Muscle layer of duodenum (tissue), 2 donors: ENCODE data around the gene WDR5.

Experiments
- H3K27ac ChIP-seq: one replicate; pipeline ENCODE4 v1.7.0; 2013; ENCODE audit warnings: mild to moderate bottlenecking, low read length
- H3K27me3 ChIP-seq: one replicate; pipeline ENCODE4 v1.7.0; 2013; ENCODE audit warnings: low read depth, mild to moderate bottlenecking, control low read depth, low read length
- H3K36me3 ChIP-seq, 2 donors: one replicate each; pipeline ENCODE4 v1.7.0; 2013; ENCODE audit warnings: low read length in 2 of 2, control low read depth in 1 of 2, mild to moderate bottlenecking in 1 of 2; ENCODE audit not compliant: insufficient read depth in 2 of 2, control insufficient read depth in 1 of 2
- H3K4me1 ChIP-seq, 2 donors: one replicate each; pipeline ENCODE4 v1.7.0; 2013; ENCODE audit warnings: low read length in 2 of 2, mild to moderate bottlenecking in 2 of 2, control low read depth in 1 of 2, moderate library complexity in 1 of 2; ENCODE audit not compliant: insufficient read depth in 2 of 2, control insufficient read depth in 1 of 2
- H3K4me3 ChIP-seq, 2 donors: one replicate each; pipeline ENCODE4 v1.7.0; 2013; ENCODE audit warnings: low read length in 2 of 2, low read depth in 1 of 2, mild to moderate bottlenecking in 1 of 2
- H3K9me3 ChIP-seq, 2 donors: one replicate each; pipeline ENCODE4 v1.7.0; 2013; ENCODE audit warnings: low read length in 2 of 2, control low read depth in 1 of 2, mild to moderate bottlenecking in 1 of 2; ENCODE audit not compliant: control insufficient read depth in 1 of 2
- donor health status: healthy.

Gene WDR5

GRCh38 chr9:134152488-134152887, 16.6 kb downstream of the WDR5 start:
- Histone ChIP-seq H3K27me3 (no peaks in the 10 kb centered on the region), H3K36me3 (peaks cover 64 to 89% of the 10 kb centered on the region in 2 donors), H3K4me1 (no peaks in the 10 kb centered on the region), H3K27ac (no peak overlapping the region), H3K9me3 (no peaks in the 10 kb centered on the region), H3K4me3 (no peak overlapping the region)

DNA sequence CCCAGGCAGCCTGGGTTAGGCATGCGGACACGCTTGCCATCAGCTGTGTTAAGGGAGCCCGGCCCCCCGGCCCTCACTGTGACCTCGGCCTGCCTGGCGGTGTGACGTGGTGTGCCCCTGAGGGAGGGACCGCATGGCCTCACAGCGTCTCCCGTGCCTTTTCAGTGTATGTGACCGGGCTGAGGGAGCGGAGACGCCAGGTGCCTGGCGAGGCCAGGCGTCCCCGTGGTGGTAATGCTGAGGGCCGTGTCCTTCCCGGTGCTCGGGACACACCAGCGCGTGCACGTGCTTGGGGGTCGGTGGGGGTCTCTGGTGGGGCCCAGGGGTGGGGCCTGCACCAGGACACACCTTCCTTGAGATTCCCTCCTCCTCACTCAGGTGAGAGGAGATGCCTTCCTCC, 17.6 kb downstream of the WDR5 start:
- no peak overlapping the region for H3K27ac ChIP-seq
- H3K4me1 ChIP-seq = no peaks in the 10 kb centered on the region
- H3K36me3 ChIP-seq = peaks cover 70 to 94% of the 10 kb centered on the region in 2 donors
- H3K4me3 ChIP-seq = no peak overlapping the region
- no peaks in the 10 kb centered on the region for H3K27me3 ChIP-seq
- no peaks in the 10 kb centered on the region for H3K9me3 ChIP-seq

GRCh38 chr9:134154262-134154701, 18.4 kb downstream of the WDR5 start:
- H3K27ac ChIP-seq = no peak overlapping the region
- H3K9me3 ChIP-seq = no peaks in the 10 kb centered on the region
- no peaks in the 10 kb centered on the region for H3K4me1 ChIP-seq
- H3K4me3 ChIP-seq = no peak overlapping the region
- peaks cover 63 to 94% of the 10 kb centered on the region in 2 donors for H3K36me3 ChIP-seq
- H3K27me3 ChIP-seq = no peaks in the 10 kb centered on the region

GRCh38 chr9:134155812-134156377, 20.0 kb downstream of the WDR5 start:
- Histone ChIP-seq H3K4me1 (no peaks in the 10 kb centered on the region), H3K27ac (no peak overlapping the region), H3K36me3 (peaks cover 56 to 85% of the 10 kb centered on the region in 2 donors), H3K9me3 (no peaks in the 10 kb centered on the region), H3K27me3 (no peaks in the 10 kb centered on the region), H3K4me3 (no peak overlapping the region)

GRCh38 chr9:134156564-134157377, 20.9 kb downstream of the WDR5 start:
- no peaks in the 10 kb centered on the region for H3K4me1 ChIP-seq
- H3K27me3 ChIP-seq = no peaks in the 10 kb centered on the region
- H3K4me3 ChIP-seq = no peak overlapping the region
- no peak overlapping the region for H3K27ac ChIP-seq
- no peaks in the 10 kb centered on the region for H3K9me3 ChIP-seq
- H3K36me3 ChIP-seq = peaks cover 52 to 80% of the 10 kb centered on the region in 2 donors

DNA sequence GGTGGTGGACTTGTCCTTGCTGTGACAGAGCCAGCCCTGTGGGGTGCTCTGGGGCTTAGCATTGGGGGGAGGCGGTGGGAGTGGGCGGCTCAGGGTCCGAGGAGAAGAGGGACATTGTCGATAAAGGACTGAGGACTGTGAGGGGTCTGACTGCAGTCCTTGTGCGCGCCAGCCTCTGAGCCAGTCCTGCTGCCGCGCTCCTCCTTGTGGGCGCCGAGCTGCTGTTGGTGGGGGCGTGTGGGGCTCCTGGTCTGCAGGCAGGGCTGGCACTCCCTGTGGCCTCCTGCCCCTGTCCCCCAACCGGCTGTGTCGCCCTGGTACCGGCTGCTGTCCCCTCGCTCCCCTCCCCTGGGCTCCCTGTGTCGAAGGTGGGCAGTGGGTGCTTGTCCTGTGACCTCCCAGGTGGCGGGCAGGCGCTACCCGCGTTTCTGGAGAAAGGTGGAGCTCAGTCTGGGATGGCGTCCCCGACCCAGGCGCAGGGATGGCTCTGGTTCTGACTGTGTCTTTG, 21.6 kb downstream of the WDR5 start:
- H3K4me3 ChIP-seq = no peak overlapping the region

GRCh38 chr9:134158242-134158641, 22.4 kb downstream of the WDR5 start:
- H3K4me1 ChIP-seq = peaks cover 3 to 5% of the 10 kb centered on the region in 2 donors
- H3K27me3 ChIP-seq = no peaks in the 10 kb centered on the region
- no peak overlapping the region for H3K27ac ChIP-seq
- peaks cover 41 to 66% of the 10 kb centered on the region in 2 donors for H3K36me3 ChIP-seq
- no peak overlapping the region for H3K4me3 ChIP-seq
- H3K9me3 ChIP-seq = no peaks in the 10 kb centered on the region

More for the DNA sequence above, 21.6 kb downstream of the WDR5 start:
- Histone ChIP-seq H3K4me1 (no peaks in the 10 kb centered on the region), H3K9me3 (no peaks in the 10 kb centered on the region), H3K27me3 (no peaks in the 10 kb centered on the region), H3K36me3 (peaks cover 49 to 74% of the 10 kb centered on the region in 2 donors), H3K27ac (no peak overlapping the region)

DNA sequence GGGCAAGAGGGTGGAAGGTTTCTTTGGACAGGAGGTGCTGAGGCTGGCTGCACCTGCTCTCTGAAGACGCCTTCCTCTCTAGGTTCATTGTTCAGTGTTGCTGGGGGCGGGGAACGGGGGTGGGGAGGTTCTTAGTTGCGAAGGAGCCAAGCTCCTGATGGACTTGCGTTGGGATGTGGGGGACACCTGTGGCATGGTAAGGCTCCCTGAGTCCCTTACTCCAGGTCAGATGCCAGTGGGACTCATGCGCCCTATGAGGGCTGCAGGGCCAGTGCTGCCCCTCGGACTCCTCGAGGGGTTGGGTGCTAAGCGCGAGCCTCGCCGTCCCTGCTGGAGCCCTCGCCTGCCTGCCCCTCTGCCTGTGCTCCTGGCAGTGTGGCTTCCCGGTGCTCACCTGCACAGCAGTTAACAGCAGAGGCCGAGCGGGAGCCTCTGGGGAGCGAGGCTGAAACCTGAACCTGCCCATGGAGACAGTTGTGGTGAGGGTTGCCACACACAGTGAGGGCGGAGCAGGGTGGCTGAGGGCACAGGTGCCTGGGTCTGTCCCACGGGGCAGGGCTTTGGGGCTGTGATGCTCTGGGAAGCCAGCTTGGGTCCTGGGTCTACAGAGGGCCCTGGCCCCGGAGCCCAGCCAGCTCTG, 23.0 kb downstream of the WDR5 start:
- Histone ChIP-seq H3K27me3 (no peaks in the 10 kb centered on the region), H3K4me3 (no peak overlapping the region), H3K36me3 (peaks cover 36 to 59% of the 10 kb centered on the region in 2 donors)

GRCh38 chr9:134159566-134160245, 23.8 kb downstream of the WDR5 start:
- Histone ChIP-seq H3K36me3 (peaks cover 30 to 51% of the 10 kb centered on the region in 2 donors), H3K27ac (no peak overlapping the region), H3K4me1 (peaks cover 3 to 7% of the 10 kb centered on the region in 2 donors), H3K4me3 (no peak overlapping the region), H3K27me3 (no peaks in the 10 kb centered on the region), H3K9me3 (no peaks in the 10 kb centered on the region)

More for the DNA sequence above, 23.0 kb downstream of the WDR5 start:
- Histone ChIP-seq H3K9me3 (no peaks in the 10 kb centered on the region), H3K27ac (no peak overlapping the region), H3K4me1 (peaks cover 3 to 7% of the 10 kb centered on the region in 2 donors)

DNA sequence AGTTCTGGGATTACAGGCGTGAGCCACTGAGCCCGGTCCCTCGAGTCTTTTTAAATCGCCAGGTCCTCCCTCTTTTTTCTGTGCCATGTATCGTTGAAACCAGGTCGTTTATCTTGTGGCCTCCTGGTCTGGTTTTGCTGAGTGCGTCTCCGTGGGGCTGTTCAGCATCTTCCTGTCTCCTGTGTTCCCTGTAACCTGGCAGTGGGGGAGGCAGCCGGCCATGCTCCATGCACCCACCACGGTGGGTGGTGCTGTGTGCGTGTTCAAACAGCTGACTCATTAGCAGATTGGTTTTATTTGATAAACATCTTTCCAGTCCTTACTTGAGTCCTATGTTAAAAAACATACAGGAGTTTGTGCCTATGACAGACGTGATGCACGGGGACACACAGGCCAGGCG, 25.8 kb downstream of the WDR5 start:
- Histone ChIP-seq H3K27ac (no peak overlapping the region), H3K36me3 (peaks cover 11 to 31% of the 10 kb centered on the region in 2 donors), H3K4me3 (no peak overlapping the region), H3K4me1 (peaks cover 3 to 7% of the 10 kb centered on the region in 2 donors), H3K27me3 (no peaks in the 10 kb centered on the region), H3K9me3 (no peaks in the 10 kb centered on the region)
